Measurements from ENCODE around the gene ADGRV1.

ADGRV1 gene

GRCh38 chr5:91095313-91095712 lies 536.7 kb downstream of the ADGRV1 start:
- Histone ChIP-seq H3K9me3 (ENCODE audit: control insufficient read depth, insufficient read depth, low read depth, low read length) (no peaks in the 10 kb centered on the region), H3K27ac (ENCODE audit: extremely low read depth, low read depth, low read length) (no peak overlapping the region), H3K36me3 (ENCODE audit: control insufficient read depth in 2 of 2, insufficient read depth in 1 of 2, low read length in 2 of 2) (no peaks in the 10 kb centered on the region), H3K4me3 (ENCODE audit: low read depth, low read length) (no peak overlapping the region), H3K4me1 (ENCODE audit: control insufficient read depth, insufficient read depth, low read length) (0 out of 2 replicates have a peak, but pooled peaks cover 4% of the 10 kb centered on the region)
- no peak for TF ChIP-seq PRDM1 (tag by site-specific recombination; IDR thresholded peaks at IDR 0.05)
- no peak for TF ChIP-seq ZNF514 (tag by site-specific recombination; IDR thresholded peaks at IDR 0.05)
- TF ChIP-seq, protein P1, sequence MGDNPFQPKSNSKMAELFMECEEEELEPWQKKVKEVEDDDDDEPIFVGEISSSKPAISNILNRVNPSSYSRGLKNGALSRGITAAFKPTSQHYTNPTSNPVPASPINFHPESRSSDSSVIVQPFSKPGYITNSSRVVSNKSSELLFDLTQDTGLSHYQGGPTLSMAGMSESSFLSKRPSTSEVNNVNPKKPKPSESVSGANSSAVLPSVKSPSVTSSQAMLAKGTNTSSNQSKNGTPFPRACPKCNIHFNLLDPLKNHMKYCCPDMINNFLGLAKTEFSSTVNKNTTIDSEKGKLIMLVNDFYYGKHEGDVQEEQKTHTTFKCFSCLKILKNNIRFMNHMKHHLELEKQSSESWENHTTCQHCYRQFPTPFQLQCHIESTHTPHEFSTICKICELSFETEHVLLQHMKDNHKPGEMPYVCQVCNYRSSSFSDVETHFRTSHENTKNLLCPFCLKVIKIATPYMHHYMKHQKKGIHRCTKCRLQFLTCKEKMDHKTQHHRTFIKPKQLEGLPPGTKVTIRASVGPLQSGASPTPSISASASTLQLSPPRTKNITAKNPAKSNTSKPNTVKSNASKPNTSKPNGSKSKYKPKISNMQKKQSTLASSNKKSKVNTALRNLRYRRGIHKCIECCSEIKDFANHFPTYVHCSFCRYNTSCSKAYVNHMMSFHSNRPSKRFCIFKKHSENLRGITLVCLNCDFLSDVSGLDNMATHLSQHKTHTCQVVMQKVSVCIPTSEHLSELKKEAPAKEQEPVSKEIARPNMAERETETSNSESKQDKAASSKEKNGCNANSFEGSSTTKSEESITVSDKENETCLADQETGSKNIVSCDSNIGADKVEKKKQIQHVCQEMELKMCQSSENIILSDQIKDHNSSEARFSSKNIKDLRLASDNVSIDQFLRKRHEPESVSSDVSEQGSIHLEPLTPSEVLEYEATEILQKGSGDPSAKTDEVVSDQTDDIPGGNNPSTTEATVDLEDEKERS (tag by site-specific recombination; IDR thresholded peaks at IDR 0.05) = no peak
- no peak for TF ChIP-seq HOXD13 (CRISPR knock-in tag; IDR thresholded peaks at IDR 0.05; ENCODE audit: borderline replicate concordance)
- TF ChIP-seq YY1 (tag by site-specific recombination; IDR thresholded peaks at IDR 0.05) = no peak
- TF ChIP-seq ZNF48 (tag by site-specific recombination; IDR thresholded peaks at IDR 0.05) = no peak
- TF ChIP-seq ZNF423 (tag by site-specific recombination; IDR thresholded peaks at IDR 0.05) = no peak
- no peak for TF ChIP-seq ZNF600 (tag by site-specific recombination; IDR thresholded peaks at IDR 0.05)
- TF ChIP-seq ZNF626 (tag by site-specific recombination; IDR thresholded peaks at IDR 0.05) = no peak
- TF ChIP-seq, protein P2, sequence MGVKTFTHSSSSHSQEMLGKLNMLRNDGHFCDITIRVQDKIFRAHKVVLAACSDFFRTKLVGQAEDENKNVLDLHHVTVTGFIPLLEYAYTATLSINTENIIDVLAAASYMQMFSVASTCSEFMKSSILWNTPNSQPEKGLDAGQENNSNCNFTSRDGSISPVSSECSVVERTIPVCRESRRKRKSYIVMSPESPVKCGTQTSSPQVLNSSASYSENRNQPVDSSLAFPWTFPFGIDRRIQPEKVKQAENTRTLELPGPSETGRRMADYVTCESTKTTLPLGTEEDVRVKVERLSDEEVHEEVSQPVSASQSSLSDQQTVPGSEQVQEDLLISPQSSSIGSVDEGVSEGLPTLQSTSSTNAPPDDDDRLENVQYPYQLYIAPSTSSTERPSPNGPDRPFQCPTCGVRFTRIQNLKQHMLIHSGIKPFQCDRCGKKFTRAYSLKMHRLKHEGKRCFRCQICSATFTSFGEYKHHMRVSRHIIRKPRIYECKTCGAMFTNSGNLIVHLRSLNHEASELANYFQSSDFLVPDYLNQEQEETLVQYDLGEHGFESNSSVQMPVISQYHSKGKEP (tag by site-specific recombination; IDR thresholded peaks at IDR 0.05) = no peak
- TF ChIP-seq ZSCAN5A (tag by site-specific recombination; IDR thresholded peaks at IDR 0.05) = no peak
- no peak for TF ChIP-seq ZNF704 (tag by site-specific recombination; IDR thresholded peaks at IDR 0.05)
- TF ChIP-seq ZFP69B (tag by site-specific recombination; IDR thresholded peaks at IDR 0.05) = no peak
- no peak for TF ChIP-seq RBAK (tag by site-specific recombination; IDR thresholded peaks at IDR 0.05)
- no peak for TF ChIP-seq ZSCAN18 (tag by site-specific recombination; IDR thresholded peaks at IDR 0.05)
- no peak for TF ChIP-seq TRIM28 (IDR thresholded peaks at IDR 0.05; ENCODE audit: borderline replicate concordance, low read length)
- no peak for TF ChIP-seq ZNF785 (tag by site-specific recombination; IDR thresholded peaks at IDR 0.05)
- TF ChIP-seq ZNF138 (tag by site-specific recombination; IDR thresholded peaks at IDR 0.05; ENCODE audit: borderline replicate concordance) = no peak
- ChIA-PET POLR2A (no interaction called here), CTCF (interaction anchor here (1.0 to 1.5 kb wide), 2 partner anchors 289 to 291 kb away, joined by 3 to 4 read pairs; no protein-coding TSS in a partner anchor)
